Adrenal gland (tissue), 5 donors: ENCODE results near the gene ABCC2.

Experiments used
- CTCF ChIP-seq, 6 experiments: fragments of 450-650 bp in 4 of 6; fragments of 200-600 bp in 2 of 6; sonication (generic) in 1 of 6; IDR thresholded peaks; 1 replicate in 5 of 6; 2 replicates in 1 of 6; pipeline versions ENCODE4 v1.5.1 to v1.8.0; 2016 to 2021; ENCODE audit warnings: antibody characterized with exemption in 6 of 6, mild to moderate bottlenecking in 2 of 6, moderate library complexity in 1 of 6
- POLR2A ChIP-seq, 2 donors: fragments of 450-650 bp; IDR thresholded peaks; one replicate each; pipeline ENCODE4 v1.6.1; 2017; ENCODE audit warnings: antibody characterized with exemption in 2 of 2, mild to moderate bottlenecking in 2 of 2, moderate library complexity in 1 of 2
- donor health status: DM: no; HTN: no; CAD: no.

GRCh38 chr10:99754670-99755069 is 27.8 kb upstream of the ABCC2 start:
- TF ChIP-seq CTCF (IDR thresholded peaks at IDR 0.05) (no peak), POLR2A (IDR thresholded peaks at IDR 0.05) (no peak)
